ENCODE measurements around the gene TBC1D28.
"Not testable (repeated sequence)": the region's sequence is repeated elsewhere in the genome, so short reads cannot be mapped to it uniquely, and the experiment has no call there.

DNA sequence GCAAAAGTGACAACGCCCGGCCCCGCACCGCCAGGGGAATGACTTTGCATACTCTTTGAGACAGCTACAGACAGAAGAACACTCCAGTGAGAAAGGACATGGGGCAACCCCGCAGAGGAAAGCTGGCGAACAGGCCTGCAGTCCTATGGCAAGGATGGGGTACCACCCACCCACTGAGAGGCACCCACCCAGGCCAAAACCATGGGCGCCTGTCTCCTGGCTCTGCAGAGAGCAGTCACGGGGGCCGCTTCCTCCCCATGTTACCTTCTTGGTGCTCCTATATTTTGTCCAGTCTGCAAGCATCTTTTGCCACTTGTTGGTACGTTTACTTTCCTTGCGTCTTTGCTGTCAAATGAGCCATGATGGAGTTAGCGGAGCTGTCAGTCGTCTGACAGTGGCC is 5.8 kb downstream of the TBC1D28 start:
- not testable (repeated sequence) for TF ChIP-seq ZNF223 (tag by site-specific recombination; IDR thresholded peaks at IDR 0.05); ZNF133 (tag by site-specific recombination; IDR thresholded peaks at IDR 0.05); ZNF335 (tag by site-specific recombination; conservative IDR thresholded peaks at IDR 0.05); ZFP37 (tag by site-specific recombination; IDR thresholded peaks at IDR 0.05); ZBTB7A (tag by site-specific recombination; IDR thresholded peaks at IDR 0.05; ENCODE audit: low read depth); ZNF18 (tag by site-specific recombination; IDR thresholded peaks at IDR 0.05); ZNF600 (tag by site-specific recombination; IDR thresholded peaks at IDR 0.05)
- TF ChIP-seq, protein P1, sequence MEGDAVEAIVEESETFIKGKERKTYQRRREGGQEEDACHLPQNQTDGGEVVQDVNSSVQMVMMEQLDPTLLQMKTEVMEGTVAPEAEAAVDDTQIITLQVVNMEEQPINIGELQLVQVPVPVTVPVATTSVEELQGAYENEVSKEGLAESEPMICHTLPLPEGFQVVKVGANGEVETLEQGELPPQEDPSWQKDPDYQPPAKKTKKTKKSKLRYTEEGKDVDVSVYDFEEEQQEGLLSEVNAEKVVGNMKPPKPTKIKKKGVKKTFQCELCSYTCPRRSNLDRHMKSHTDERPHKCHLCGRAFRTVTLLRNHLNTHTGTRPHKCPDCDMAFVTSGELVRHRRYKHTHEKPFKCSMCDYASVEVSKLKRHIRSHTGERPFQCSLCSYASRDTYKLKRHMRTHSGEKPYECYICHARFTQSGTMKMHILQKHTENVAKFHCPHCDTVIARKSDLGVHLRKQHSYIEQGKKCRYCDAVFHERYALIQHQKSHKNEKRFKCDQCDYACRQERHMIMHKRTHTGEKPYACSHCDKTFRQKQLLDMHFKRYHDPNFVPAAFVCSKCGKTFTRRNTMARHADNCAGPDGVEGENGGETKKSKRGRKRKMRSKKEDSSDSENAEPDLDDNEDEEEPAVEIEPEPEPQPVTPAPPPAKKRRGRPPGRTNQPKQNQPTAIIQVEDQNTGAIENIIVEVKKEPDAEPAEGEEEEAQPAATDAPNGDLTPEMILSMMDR (tag by site-specific recombination; IDR thresholded peaks at IDR 0.05), result not testable (repeated sequence)

Data from HEK293 (cell line).